ENCODE measurements around the gene SLC25A43. TPM values are rescaled to one million over a fixed set of nuclear protein-coding genes. Genes with fewer than 3 reads are reported as not detected.
"Not testable (repeated sequence)": the region's sequence is repeated elsewhere in the genome, so short reads cannot be mapped to it uniquely, and the experiment has no call there.

Gene SLC25A43
- total RNA-seq = 9.8 and 12.5 TPM in 2 replicates

DNA sequence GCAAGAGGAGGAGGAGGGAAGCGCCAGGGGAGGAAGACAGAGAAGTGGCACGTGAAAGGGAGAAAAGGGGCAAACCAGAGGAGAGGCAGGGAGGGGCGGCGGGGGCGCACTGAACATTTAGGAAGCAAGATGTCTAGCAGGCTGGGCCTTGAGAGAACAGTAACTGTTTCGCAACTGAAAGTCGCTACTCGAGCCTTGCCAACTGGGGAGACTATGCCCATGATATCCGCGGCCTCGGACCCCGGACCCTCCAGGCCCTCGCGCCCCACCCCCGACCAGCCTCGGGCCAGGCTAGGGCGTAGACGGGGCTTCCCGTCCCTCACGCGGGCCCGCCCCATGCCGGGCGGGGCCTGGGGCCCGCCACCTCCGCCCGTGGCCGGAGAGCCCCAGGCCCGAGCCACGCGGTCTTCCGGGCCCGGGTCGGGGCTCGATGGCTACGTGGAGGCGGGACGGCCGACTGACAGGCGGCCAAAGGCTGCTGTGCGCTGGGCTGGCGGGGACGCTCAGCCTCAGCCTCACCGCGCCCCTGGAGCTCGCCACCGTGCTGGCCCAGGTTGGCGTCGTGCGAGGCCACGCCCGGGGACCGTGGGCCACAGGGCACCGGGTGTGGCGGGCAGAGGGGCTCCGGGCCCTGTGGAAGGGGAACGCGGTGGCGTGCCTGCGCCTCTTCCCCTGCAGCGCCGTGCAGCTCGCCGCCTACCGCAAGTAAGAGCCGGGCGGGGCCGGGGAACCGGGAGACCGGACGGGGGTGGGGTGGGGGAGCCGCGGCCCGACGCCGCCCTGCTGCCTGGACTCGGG, at the start of gene SLC25A43:
Gene SLC25A43 (plus strand): TSS at position 363 of the 798 bp plus-strand sequence. CDS start 68 bp downstream, at position 431.
- DNase-seq (ENCODE audit: low read depth in 2 of 2) = peak; percentile 27 to 45

DNA sequence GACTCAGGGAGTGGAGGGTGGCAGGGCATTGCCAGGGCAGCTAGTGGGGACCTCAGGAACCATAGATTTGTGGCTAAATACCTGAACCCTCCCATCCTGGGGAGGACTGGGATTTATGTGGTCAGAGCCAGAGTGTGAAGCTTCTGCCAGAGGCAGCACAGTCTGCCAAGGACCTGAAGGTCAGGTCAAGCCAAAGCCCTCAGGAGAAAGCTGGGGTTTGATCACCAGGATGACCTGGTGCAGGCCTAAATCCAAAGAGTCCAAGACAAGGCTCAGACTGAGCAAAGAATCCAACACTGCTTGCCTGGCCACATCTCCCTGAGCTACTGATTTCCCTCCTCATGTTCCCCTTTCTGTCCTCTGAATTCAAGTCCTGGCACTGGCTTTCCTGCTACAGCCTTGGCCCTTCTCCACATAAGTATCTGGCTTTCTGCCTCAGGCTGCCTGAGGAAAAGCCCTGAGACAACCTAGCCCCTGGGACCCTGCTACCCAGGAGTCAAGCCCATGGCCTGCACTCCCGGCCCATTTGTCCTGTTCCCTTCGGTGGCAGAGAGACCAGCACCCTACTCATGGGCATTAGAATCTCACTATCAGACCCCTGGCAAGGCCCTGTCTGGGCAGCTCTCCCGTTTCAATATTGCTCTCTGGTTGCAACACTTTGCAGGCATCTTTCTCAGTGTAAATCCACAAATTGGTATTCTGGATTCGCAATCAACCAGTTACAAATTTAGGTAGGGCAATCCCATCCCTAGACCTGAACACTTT, 39.3 kb upstream of the SLC25A43 start:
- DNase-seq (ENCODE audit: low read depth in 2 of 2) = no peak

DNA sequence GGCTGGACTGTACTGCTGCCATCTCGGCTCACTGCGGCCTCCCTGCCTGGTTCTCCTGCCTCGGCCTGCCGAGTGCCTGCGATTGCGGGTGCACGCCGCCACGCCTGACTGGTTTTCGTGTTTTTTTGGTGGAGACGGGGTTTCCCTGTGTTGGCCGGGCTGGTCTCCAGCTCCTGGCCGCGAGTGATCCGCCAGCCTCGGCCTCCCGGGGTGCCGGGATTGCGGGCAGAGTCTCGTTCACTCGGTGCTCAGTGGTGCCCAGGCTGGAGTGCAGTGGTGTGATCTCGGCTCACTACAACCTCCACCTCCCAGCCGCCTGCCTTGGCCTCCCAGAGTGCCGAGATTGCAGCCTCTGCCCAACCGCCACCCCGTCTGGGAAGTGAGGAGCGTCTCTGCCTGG, 37.7 kb upstream of the SLC25A43 start:
- DNase-seq (ENCODE audit: low read depth in 2 of 2) = not testable (repeated sequence)

- DNase-seq (ENCODE audit: low read depth in 2 of 2) = not testable (repeated sequence)
Observed at GRCh38 chrX:119362074-119362473, 37.1 kb upstream of the SLC25A43 start.

DNA sequence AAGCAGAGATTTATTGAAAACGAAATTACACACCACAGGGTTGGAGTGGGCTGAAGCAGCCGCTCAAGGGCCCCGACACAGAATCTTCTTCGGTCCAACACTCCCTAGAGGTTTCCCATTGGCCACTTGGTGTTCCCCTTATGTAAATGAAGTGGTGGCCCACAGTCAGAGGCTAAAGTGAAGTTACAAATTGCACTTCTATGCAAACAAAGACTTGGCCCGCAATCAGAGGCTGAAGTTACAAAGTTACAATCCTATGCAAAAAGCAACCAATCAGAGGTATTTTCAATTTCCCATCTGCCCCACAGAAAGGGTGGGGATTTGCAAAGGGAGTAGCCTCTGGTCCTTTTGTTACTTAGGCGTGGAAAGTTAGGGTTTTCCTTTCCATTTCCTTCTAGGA, 35.7 kb upstream of the SLC25A43 start:
- DNase-seq (ENCODE audit: low read depth in 2 of 2) = no peak

DNA sequence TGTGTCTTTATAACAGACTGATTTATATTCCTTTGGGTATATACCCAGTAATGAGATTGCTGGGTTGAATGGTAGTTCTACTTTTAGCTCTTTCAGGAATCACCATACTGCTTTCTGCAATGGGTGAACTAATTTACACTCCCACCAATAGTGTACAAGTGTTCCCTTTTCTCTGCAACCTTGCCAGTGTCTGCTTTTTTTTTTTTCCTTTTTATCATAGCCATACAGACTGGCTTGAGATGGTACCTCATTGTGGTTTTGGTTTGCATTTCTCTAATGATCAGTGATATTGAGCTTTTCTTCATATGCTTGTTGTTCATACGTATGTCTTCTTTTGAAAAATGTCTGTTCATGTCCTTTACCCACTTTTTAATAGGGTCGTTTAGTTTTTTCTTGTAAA, 27.3 kb upstream of the SLC25A43 start:
- not testable (repeated sequence) for DNase-seq (ENCODE audit: low read depth in 2 of 2)

DNA sequence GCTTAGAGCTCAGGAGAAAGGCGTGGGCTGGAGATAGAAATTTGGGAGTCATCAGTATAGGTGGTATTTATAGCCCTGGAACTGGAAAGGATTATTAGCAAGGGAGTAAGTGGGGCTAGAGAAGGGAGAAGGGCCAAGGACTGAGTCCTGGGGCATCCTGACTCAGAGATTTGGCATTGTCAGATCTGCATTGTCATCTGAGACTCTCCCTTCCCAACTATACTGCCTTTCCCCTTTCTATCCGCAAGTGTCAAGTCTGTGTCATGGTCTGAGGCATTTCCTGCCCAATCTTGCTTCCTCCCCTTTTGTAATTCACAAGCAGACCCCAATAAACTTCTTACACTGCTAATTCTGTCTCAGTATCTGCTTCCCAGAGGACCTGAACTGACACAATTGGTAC, 24.4 kb upstream of the SLC25A43 start:
- DNase-seq (ENCODE audit: low read depth in 2 of 2) = peak in 1 of 2 donors; percentile 23

DNA sequence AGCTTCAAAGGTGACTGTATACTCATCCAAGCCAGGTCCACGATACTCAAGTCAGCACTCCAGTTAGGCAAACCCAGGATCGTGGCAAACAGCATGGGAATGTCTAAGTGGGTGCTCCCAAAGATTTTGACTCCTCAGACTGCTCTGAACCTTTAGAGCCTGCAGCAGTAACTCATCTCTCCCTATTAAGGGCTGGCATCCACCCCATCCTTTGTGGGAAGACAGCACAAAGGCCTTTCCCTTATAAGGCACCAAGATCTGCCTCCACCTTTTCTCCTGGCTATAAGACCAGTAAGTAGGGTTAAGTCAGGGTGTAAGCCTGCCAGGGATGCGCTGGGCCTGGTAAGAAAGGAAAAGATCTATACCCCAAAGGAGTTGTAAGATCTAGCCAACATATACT, 23.6 kb upstream of the SLC25A43 start:
- no peak for DNase-seq (ENCODE audit: low read depth in 2 of 2)

DNA sequence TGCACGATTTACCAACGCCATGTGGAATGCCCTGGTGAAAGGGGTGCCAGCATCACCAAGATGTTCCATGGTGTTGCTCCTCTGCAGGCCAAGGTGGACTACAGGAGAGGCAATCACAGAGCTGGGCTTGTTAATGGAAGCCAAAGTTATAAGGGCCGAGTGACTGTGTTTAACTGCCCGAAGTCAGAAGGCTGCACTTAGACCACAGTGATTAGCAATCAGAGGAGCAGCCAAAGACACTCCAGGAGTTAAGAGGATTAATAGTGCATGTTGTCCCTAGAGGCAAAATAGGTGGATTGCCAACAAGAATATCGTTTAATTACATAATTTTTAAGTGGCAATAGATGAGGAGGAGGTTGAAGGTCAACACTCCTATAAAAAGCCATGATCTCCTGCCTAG, 22.8 kb upstream of the SLC25A43 start:
- DNase-seq (ENCODE audit: low read depth in 2 of 2) = no peak

DNA sequence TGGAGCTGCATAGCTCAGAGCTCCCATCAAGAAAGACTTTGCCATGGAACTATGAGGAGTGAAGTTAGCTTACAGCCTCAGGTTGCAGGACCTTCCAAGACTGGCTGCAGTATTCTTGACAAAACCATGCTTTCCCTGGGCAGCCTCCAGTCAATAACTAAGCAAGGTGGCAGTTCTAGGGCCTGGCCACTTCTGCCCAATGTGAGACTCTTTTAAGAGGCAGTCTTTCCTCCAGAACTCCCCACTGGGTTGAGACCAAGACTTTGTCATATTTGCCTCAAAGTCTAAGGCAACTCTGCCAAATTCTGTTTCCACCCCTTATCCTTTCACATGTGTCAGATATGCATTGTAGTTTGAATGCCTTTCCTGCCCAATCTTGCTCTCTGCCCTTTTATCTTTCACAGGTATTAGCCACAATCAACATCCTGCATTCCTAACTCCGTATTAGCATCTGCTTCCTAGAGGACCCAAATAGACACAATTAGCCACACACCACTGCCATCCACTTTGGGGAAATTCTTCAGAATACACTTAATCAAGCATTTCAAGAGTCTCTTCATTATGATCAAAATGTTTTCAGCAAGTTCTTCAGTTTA, 17.7 kb upstream of the SLC25A43 start:
- no peak for DNase-seq (ENCODE audit: low read depth in 2 of 2)

- no peak for DNase-seq (ENCODE audit: low read depth in 2 of 2)
Observed at GRCh38 chrX:119382606-119383005, 16.5 kb upstream of the SLC25A43 start.

DNA sequence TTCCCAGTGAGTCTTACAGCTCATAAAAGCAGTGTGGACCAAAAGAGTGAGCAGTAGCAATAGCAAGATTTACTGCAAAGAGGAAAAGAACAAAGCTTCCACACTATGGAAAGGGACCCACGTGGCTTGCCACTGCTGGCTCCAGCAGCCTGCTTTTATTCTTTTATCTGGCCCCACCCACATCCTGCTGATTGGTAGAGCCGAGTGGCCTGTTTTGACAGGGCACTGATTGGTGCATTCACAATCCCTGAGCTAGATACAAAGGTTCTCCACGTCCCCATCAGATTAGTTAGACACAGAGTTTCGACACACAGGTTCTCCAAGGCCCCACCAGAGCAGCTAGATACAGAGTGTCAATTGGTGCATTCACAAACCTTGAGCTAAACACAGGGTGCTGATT, 12.5 kb upstream of the SLC25A43 start:
- not testable (repeated sequence) for DNase-seq (ENCODE audit: low read depth in 2 of 2)

GRCh38 chrX:119387426-119387825, 11.7 kb upstream of the SLC25A43 start:
- not testable (repeated sequence) for DNase-seq (ENCODE audit: low read depth in 2 of 2)

DNA sequence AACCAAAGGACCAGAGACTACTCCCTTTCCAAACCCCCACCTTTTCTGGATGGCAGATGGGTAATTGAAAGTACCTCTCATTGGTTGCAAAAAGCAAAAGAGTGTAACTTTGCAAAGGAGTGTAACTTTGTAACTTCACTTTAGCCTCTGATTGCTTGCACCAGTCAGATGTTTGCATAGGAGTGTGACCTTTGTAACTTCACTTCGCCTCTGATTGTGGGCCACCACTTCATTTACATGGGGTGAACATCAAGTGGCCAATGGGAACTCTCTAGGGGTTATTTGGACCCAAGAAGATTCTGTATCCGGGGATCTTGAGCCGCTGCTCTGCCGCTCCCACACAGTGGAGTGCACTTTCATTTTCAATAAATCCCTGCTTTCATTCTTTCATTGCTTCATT, 9.9 kb upstream of the SLC25A43 start:
- DNase-seq (ENCODE audit: low read depth in 2 of 2) = no peak

- no peak for DNase-seq (ENCODE audit: low read depth in 2 of 2)
Observed at GRCh38 chrX:119389871-119390501, 9.2 kb upstream of the SLC25A43 start.

DNA sequence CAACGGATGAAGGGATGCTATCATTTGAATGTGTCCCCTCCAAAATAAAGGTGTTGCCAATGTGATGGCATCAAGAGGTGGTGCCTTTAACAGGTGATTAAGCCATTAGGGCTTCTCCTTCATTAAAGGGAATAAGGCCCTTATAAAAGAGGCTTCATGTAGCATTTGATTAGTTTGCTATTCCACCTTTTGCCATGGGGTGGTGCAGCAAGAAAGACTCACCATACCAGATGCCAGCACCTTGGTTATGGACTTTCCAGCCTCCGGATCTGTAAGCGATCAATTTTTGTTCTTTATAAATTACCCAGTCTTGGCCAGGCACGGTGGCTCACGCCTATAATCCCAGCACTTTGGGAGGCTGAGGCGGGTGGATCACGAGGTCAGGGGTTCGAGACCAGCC, 7.9 kb upstream of the SLC25A43 start:
- peak; percentile 37 to 44 for DNase-seq (ENCODE audit: low read depth in 2 of 2)

- DNase-seq (ENCODE audit: low read depth in 2 of 2) = no peak
Observed at GRCh38 chrX:119393144-119393543, 6.0 kb upstream of the SLC25A43 start.

DNA sequence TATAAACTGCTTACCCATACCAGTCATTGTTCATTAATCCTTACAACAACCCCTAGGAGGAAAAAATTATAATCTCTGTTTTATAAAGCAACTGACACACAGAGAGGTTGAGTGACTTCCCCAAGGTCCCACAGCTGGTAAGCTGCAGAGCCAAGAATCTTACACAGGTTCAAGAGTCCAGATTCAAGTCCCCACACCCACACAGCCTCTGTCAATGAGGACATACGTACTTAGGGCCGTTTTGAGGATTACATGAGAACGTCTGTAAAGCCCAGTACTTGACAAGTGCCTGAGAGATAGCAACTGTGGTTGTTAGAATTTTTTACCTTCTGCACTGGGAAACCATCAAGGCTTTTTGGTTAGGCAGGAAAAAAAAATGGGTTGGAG, 556 bp upstream of the SLC25A43 start:
- peak in 1 of 2 donors; percentile 2 for DNase-seq (ENCODE audit: low read depth in 2 of 2)

DNA sequence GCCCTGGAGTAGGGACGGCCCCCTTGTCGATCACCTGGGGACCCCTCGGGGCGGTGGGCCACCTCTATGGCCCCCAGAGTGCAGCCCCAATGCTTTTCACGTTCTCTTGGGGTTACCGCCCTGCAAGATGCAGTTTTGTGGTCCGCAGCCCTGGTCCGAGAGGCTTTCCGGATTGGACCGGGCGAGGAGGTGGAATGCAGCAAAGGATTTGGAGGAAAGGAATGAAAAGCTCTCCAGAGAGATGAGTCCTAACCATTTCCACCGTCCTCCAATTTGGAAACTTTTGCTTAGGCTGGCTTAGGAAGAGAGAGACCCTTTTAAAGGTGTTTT, 601 bp downstream of the SLC25A43 start:
- DNase-seq (ENCODE audit: low read depth in 2 of 2) = no peak

GRCh38 chrX:119401569-119401968, 2.4 kb downstream of the SLC25A43 start:
- no peak for DNase-seq (ENCODE audit: low read depth in 2 of 2)

DNA sequence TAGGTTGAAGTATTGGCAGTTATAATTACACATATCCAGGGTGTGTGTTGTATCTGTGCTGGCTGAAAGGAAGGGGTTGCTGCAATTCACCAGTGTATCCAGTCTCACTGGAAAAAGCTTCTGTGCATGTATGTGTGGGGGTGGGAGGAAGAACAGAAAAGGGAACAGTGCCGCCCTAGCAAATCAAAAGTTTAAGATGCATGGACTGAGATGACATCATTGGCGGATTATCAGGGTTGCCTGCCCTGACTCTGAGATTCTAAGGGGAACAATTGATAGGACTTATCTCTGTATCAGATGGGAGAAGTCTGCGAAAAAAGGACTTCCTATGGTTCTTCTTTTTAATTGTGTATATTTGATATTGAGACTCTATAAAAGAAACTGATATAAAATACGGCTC, 3.5 kb downstream of the SLC25A43 start:
- no peak for DNase-seq (ENCODE audit: low read depth in 2 of 2)

DNA sequence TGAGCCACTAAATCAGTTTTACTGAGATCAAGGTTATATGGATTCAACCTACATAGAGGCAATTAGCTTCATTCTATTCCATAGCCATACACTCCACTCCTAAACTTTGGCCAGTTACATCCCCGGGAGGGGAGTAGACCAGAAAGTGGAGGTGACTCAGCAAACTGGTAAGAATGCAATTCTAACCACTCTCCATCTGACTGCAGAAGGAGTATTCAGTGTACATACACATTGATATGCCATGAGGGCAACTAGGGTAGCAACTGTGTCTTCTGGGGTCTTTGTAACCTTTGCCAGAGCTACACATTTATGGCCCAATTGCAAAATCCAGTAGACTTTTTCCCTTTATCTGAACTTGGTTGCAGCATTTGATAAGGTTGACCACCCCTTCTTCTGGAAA, 7.6 kb downstream of the SLC25A43 start:
- no peak for DNase-seq (ENCODE audit: low read depth in 2 of 2)

Data from lung microvascular endothelial cell (primary cell).